Cardiac fibroblast (primary cell): ENCODE data around the gene TCIRG1.

Experiments used
- DNase-seq, 2 donors: peaks; one replicate each; pipeline versions ENCODE4 v3.0.0 to v3.0.0-alpha.2; 2010; ENCODE audit warnings: low read depth in 2 of 2
- H3K4me3 ChIP-seq, 2 donors: replicated peaks in 1 of 2; 1 replicate in 1 of 2; 2 replicates in 1 of 2; pipeline ENCODE4 v1.5.1; 2011; ENCODE audit warnings: low read depth in 2 of 2, low read length in 2 of 2, mild to moderate bottlenecking in 2 of 2, moderate library complexity in 1 of 2
- CTCF ChIP-seq: IDR thresholded peaks from one replicate; pipeline ENCODE4 v1.5.1; 2011; ENCODE audit warnings: low read depth, mild to moderate bottlenecking, low read length, inconsistent platforms

The TCIRG1 gene

GRCh38 chr11:68042219-68043028 is 3.6 kb downstream of the TCIRG1 start:
- H3K4me3 ChIP-seq, result no peak overlapping the region
- TF ChIP-seq CTCF, result no peak
- DNase-seq, result no peak

- no peak overlapping the region for H3K4me3 ChIP-seq
- no peak for TF ChIP-seq CTCF
- DNase-seq, result no peak
Measured at GRCh38 chr11:68043029-68043348, 4.2 kb downstream of the TCIRG1 start.

GRCh38 chr11:68043349-68044144 is 4.7 kb downstream of the TCIRG1 start:
- no peak for TF ChIP-seq CTCF
- H3K4me3 ChIP-seq, result no peak overlapping the region
- peak; percentile 49 to 58 for DNase-seq

GRCh38 chr11:68044145-68044813 is 5.5 kb downstream of the TCIRG1 start:
- DNase-seq, result no peak
- TF ChIP-seq CTCF, result no peak
- H3K4me3 ChIP-seq, result no peak overlapping the region

GRCh38 chr11:68044898-68045351 is 6.1 kb downstream of the TCIRG1 start:
- no peak for DNase-seq
- no peak overlapping the region for H3K4me3 ChIP-seq
- no peak for TF ChIP-seq CTCF

- no peak for TF ChIP-seq CTCF
- H3K4me3 ChIP-seq, result no peak overlapping the region
- DNase-seq, result no peak
Measured at GRCh38 chr11:68047437-68048290, 8.8 kb downstream of the TCIRG1 start.
